GM12801 (cell line): Measurements from ENCODE around the gene ESPNL.

Experiments
- TF ChIP-seq, protein P1 (sequence below): IDR thresholded peaks from one replicate; pipeline ENCODE4 v1.5.1; 2011; ENCODE audit warnings: control low read depth; ENCODE audit not compliant: insufficient read length; ENCODE audit errors: extremely low read depth

The ESPNL gene

DNA sequence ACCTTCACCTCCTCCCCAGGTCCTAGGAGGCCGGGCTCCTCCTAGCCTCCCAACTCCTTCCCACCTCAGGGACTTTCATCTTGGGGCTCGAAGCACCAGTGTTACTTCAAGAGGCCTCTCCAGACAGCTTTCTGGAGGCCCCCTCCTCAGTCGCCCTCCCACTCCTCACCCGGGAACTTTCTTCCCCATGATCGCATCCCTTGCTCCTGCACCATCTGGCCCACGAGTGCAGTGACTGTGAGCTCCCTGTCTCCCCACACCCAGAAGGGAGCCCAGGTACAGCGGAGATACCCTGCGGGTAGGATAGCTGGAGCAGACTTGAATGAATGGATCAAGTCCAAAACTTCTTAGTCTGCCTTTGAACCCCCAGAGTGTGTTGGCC is 64.8 kb downstream of the ESPNL start:
- TF ChIP-seq, protein P1, sequence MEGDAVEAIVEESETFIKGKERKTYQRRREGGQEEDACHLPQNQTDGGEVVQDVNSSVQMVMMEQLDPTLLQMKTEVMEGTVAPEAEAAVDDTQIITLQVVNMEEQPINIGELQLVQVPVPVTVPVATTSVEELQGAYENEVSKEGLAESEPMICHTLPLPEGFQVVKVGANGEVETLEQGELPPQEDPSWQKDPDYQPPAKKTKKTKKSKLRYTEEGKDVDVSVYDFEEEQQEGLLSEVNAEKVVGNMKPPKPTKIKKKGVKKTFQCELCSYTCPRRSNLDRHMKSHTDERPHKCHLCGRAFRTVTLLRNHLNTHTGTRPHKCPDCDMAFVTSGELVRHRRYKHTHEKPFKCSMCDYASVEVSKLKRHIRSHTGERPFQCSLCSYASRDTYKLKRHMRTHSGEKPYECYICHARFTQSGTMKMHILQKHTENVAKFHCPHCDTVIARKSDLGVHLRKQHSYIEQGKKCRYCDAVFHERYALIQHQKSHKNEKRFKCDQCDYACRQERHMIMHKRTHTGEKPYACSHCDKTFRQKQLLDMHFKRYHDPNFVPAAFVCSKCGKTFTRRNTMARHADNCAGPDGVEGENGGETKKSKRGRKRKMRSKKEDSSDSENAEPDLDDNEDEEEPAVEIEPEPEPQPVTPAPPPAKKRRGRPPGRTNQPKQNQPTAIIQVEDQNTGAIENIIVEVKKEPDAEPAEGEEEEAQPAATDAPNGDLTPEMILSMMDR, result no peak

DNA sequence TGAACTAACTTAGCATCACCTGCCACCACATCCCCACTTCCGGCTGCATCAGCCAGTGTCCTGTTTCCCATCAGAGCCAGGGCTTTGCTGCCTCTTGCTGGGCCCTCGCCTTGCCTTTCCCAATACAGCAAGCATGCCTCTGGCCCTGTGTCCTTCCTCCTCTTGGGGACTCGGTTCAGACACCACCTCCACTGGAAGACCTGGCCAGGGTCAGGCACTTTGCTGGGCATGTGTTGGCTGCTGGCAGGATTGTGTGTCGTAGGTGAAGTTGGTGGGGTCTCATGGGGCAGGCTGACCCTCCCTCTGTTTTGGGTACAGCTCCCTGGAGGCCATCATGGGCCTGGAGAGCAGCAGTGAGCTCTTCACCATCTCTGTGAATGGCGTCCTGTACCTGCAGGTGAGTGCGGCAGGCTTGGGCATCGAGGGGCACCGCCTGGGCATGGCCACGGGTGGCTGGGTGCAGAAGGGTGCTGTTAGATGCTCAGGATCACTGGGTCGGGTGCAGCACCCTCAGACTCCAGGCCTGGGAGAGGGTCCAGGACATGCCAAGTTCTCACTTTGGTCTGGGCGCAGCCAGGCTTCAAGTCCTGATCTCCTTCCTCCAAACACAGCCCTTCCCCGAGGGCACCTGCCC is 65.3 kb downstream of the ESPNL start:
- TF ChIP-seq, protein P1, result no peak

DNA sequence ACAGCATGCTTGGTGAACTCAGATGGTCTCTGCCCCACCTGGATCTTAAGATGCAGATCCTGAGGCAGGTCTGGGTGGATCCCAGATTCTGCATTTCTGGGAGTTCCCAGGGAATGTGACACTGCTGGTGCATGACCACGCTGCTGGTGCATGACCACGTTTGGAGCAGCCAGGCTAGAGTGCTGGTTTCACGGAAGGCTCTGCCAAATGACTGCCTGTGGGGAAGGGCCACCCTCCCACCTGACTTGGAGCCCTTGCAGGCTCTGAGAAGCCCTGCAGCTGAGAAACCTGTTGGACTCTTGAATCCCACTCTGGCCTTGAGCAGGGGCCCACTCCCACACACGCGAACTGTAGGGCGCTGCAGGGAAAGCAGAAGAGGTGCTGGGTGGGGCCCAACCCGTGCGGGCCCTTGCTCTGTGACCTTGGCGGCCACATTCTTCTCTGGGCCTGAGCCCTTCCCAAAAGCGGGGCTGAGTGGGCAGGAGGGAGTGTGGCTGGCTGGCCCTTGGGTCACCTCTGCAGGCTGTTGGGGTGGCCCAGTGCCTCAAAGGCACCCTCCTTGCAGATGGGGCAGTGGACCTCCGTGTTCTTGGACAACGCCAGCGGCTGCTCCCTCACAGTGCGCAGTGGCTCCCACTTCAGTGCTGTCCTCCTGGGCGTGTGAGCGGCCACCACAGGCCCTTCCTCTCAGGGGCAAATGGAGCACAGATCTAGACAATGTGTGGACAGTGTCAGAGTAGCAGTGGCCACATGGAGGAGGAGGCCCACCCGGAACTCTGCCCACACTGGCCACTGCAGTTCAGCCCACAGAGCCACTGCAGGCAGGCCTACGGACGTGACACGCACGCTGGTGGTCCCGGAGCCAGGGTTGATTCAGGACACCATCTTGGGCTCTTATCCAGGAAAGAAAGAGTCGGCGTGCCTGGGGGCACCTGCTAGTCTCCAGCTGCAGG is 66.5 kb downstream of the ESPNL start:
- TF ChIP-seq, protein P1, result no peak

DNA sequence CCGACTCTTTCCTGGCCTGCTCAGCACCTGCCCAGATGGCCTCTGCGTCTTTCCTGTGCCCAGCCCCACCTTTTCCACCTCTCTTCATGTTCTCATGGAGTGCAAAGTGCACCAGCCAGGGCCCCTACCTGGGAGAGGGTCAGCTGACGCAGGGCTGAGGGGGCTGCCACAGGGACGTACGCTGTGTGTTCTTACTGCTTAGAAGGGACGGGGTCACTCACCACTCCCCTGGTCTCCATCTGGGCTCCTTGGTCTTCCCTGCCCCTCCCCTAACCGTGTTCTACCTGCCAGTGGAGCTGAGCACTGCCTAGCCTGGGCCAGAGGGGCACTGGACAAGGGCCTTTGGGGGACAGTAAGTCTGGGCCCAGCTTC is 67.2 kb downstream of the ESPNL start:
- TF ChIP-seq, protein P1, result no peak

DNA sequence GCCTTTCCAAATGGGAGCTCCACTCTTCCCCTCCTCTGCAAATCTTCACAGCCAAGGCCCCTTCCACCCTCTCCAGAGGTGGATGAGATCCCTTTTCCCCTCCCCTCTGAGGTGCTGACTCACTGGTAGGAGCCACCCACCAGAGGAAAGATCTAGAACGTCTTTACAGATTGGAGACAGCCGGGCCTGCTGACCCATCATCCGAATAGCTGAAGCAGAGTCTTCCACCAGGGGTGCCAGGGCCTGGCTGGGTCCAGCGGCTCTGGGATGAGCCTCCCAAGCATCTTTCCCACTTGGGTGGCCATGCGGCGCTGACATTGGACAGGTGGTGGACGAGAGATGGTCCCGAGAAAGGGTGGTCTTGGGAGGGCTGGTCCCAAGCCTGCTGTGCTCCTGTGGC is 67.6 kb downstream of the ESPNL start:
- TF ChIP-seq, protein P1, result no peak

DNA sequence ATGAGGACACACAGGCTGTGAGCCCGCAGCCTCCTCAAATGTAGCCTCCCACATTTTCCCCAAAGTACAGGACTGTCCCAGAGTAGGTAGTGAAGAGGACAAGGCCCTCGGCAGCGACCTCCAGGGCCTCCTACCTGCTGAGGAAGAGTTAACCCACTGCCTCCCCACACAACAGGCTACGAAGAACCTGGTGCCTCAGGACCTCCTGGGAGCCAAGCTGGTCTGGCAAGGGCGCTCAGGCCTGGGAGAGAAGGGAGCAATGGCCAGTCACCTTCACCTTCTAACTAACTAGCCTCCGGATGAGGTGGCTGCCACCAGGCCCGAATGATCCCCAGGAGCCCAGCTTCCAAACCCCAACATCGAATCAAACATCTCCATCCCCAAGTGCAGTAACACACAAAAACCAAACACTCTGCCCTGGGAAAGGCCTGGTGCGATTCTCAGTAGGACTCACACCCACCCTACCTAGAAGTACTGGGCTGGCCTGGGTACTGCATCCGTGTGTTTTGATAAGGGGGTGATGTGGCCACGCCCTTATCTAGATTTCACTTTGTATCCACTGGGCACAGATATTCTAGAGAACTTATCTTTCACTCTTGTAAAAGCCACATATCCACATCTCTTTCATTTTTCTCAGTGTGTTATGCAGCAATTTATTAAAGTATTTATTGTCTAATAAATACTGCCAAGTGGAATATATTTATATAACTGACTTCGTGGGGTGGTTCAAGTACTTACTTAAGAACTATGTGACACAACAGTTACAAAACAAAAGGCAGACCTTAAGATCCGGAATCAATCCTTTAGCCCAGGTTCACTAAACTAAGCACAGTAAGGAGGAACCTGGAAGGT is 68.3 kb downstream of the ESPNL start:
- TF ChIP-seq, protein P1, result no peak
